CD4-positive, CD25-positive, alpha-beta regulatory T cell (primary cell): ENCODE results near the gene ARID5A. TPM values are rescaled to one million over a fixed set of nuclear protein-coding genes. Genes with fewer than 3 reads are reported as not detected.

Experiments
- ATAC-seq, 2 donors: fragments of 150-1000 bp; cut with Tn5 transposase; one replicate each; pipeline ENCODE4 v1.10.0; 2021; ENCODE audit warnings: low read depth in 2 of 2, moderate number of reproducible peaks in 2 of 2, moderate library complexity in 1 of 2
- DNase-seq, 3 donors: peaks; one replicate each; pipeline versions ENCODE4 v3.0.0 to v3.0.0-alpha.2; 2012 to 2022; ENCODE audit warnings: mixed read lengths in 1 of 3
- H3K27ac ChIP-seq: one replicate; pipeline ENCODE4 v1.7.0; 2013; ENCODE audit warnings: mild to moderate bottlenecking, low read length; ENCODE audit not compliant: insufficient read depth, poor library complexity, severe bottlenecking
- H3K27me3 ChIP-seq: one replicate; pipeline ENCODE4 v1.7.0; 2013; ENCODE audit warnings: low read length; ENCODE audit not compliant: control insufficient read depth, insufficient read depth
- H3K36me3 ChIP-seq: one replicate; pipeline ENCODE4 v1.7.0; 2013; ENCODE audit warnings: mild to moderate bottlenecking, low read length, moderate library complexity; ENCODE audit not compliant: control insufficient read depth, insufficient read depth
- H3K4me1 ChIP-seq: 2 replicates; pipeline ENCODE4 v1.7.0; 2013; ENCODE audit warnings: mild to moderate bottlenecking, low read length; ENCODE audit not compliant: insufficient read depth, control insufficient read depth, poor library complexity, severe bottlenecking
- H3K4me3 ChIP-seq: one replicate; pipeline ENCODE4 v1.7.0; 2013; ENCODE audit warnings: low read depth, mild to moderate bottlenecking, low read length, moderate library complexity
- H3K9me3 ChIP-seq, 2 experiments: 1 replicate in 1 of 2; 2 replicates in 1 of 2; pipeline ENCODE4 v1.7.0; 2013; ENCODE audit warnings: low read length in 2 of 2, mild to moderate bottlenecking in 1 of 2, moderate library complexity in 1 of 2; ENCODE audit not compliant: control insufficient read depth in 2 of 2
- H3K27ac Mint-ChIP-seq, 3 donors: one replicate each; pipeline ENCODE4 v1.8.0; 2020 to 2022; ENCODE audit warnings: mild to moderate bottlenecking in 3 of 3, mixed read lengths in 3 of 3, moderate library complexity in 2 of 3
- H3K27me3 Mint-ChIP-seq: one replicate; pipeline ENCODE4 v1.8.0; 2022; ENCODE audit warnings: mild to moderate bottlenecking, mixed read lengths
- H3K36me3 Mint-ChIP-seq: one replicate; pipeline ENCODE4 v1.8.0; 2020; ENCODE audit warnings: mixed read lengths
- H3K4me1 Mint-ChIP-seq, 4 donors: one replicate each; pipeline ENCODE4 v1.8.0; 2020 to 2022; ENCODE audit warnings: mixed read lengths in 4 of 4, mild to moderate bottlenecking in 1 of 4
- H3K4me3 Mint-ChIP-seq, 4 donors: one replicate each; pipeline ENCODE4 v1.8.0; 2020 to 2022; ENCODE audit warnings: mild to moderate bottlenecking in 4 of 4, mixed read lengths in 4 of 4, moderate library complexity in 3 of 4
- H3K9me3 Mint-ChIP-seq, 7 donors: one replicate each; pipeline ENCODE4 v1.8.0; 2020 to 2022; ENCODE audit warnings: mixed read lengths in 7 of 7, mild to moderate bottlenecking in 3 of 7, moderate library complexity in 2 of 7
- polyA plus RNA-seq, 4 donors: library from polyadenylated mRNA; unstranded; fragments of 300-500 nt; fragmentation: Illumina TruSeq; gene quantifications; one replicate each; pipeline ENCODE4 v1.2.3, GENCODE V29; 2021
- total RNA-seq: library from RNA; stranded (reverse); gene quantifications from one replicate; pipeline ENCODE4 v1.2.3, GENCODE V29; 2022

The ARID5A gene
- total and polyA plus RNA-seq, 5 donors from 2014 or later, result 63.5 to 180 (median 82.1) TPM

DNA sequence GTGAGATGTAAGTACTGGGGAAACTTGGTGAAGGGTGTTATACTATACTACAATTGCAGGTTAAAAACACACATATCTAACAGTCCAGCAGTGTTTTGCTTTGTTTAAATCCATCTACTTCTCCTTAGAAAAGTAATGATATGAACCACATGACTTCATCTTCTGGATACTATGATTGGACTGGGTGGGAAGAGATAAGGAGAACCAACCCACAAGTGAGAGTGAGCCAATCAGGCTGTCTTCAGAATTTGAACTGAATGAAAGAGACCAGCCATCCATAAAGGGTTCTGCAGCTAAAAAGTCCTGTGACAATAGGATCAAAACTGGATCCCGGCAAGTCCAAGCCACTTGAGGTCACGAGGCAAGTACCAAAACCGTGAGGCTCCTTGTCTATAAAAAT is 54.9 kb downstream of the ARID5A start:
- Mint-ChIP-seq H3K4me3 (no peak overlapping the region), H3K4me1 (peaks cover 38 to 52% (median 45%) of the 10 kb centered on the region in 4 donors), H3K27me3 (no peaks in the 10 kb centered on the region), H3K9me3 (no peaks in the 10 kb centered on the region), H3K36me3 (peaks cover 31% of the 10 kb centered on the region), H3K27ac (peak overlapping the region; percentile 3 to 52 (median 48))
- ATAC-seq, result no peak
- Histone ChIP-seq H3K9me3 (no peaks in the 10 kb centered on the region), H3K27ac (no peak overlapping the region), H3K27me3 (no peaks in the 10 kb centered on the region), H3K4me1 (peaks cover 25% of the 10 kb centered on the region), H3K36me3 (peaks cover 18% of the 10 kb centered on the region), H3K4me3 (no peak overlapping the region)
- DNase-seq, result no peak

DNA sequence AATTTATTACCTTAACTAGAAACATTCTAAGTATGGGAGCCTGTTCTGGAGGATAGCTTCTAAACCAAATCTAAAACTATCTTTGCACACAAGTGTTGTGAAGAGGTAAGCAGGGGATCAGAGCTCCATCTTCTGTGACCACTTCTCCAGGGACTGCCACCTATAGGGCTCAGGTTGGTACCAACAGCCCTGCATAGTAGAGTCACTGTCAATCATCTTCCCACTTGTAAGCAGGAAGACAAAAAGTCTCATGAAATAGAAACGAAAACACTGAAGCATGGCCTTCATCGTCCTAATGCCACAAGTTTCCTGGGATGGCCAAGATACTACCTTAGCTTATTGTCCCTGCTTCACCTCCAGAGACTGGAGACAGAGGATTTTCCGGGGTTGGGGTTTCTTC is 57.7 kb downstream of the ARID5A start:
- ATAC-seq, result peak; percentile 25 to 29
- H3K4me3 Mint-ChIP-seq, result peak overlapping the region; percentile 38 to 74 (median 56)
- H3K27ac Mint-ChIP-seq, result peak overlapping the region; percentile 89 to 94 (median 93)
- no peaks in the 10 kb centered on the region for H3K27me3 ChIP-seq
- H3K4me1 Mint-ChIP-seq, result peaks cover 24 to 48% (median 37%) of the 10 kb centered on the region in 4 donors
- H3K9me3 ChIP-seq, result no peaks in the 10 kb centered on the region
- peaks cover 39% of the 10 kb centered on the region for H3K36me3 Mint-ChIP-seq
- DNase-seq, result no peak
- peaks cover 25% of the 10 kb centered on the region for H3K4me1 ChIP-seq
- peaks cover 35% of the 10 kb centered on the region for H3K36me3 ChIP-seq
- H3K4me3 ChIP-seq, result peak overlapping the region; percentile 60
- no peaks in the 10 kb centered on the region for H3K27me3 Mint-ChIP-seq
- H3K9me3 Mint-ChIP-seq, result no peaks in the 10 kb centered on the region
- H3K27ac ChIP-seq, result peak overlapping the region; percentile 73

DNA sequence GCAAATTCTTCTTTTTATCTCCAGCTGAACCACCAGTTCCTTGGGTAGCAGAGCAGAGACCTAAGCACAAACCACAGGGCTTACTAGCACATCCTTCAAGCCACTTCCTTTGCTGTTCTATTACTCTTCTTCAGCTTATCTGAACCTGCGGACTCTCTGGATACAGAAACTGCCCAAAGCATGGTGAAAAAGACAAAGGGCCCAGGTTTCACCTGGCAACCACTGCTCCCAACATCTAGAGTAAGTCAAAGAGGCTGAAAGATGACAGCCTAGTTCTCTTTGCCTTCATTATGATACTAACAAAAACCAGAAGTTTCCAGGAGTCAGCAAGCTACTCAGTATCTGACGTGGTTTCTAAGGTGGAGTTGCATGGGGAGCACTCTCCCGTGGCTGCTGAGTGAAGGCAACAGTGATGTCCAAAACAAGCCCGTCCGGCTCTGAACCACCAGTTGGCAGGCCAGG is 58.2 kb downstream of the ARID5A start:
- Histone ChIP-seq H3K27me3 (no peaks in the 10 kb centered on the region), H3K4me1 (peaks cover 25% of the 10 kb centered on the region), H3K9me3 (no peaks in the 10 kb centered on the region), H3K4me3 (peak overlapping the region; percentile 60), H3K36me3 (peaks cover 37% of the 10 kb centered on the region), H3K27ac (peak overlapping the region; percentile 73)
- Mint-ChIP-seq H3K9me3 (no peaks in the 10 kb centered on the region), H3K27ac (peak overlapping the region; percentile 89 to 94 (median 93)), H3K27me3 (no peaks in the 10 kb centered on the region), H3K4me3 (peak overlapping the region; percentile 38 to 74 (median 56)), H3K4me1 (peaks cover 23 to 46% (median 37%) of the 10 kb centered on the region in 4 donors), H3K36me3 (peaks cover 43% of the 10 kb centered on the region)
- peak in 2 of 3 donors; percentile 36 to 78 for DNase-seq
- peak; percentile 90 for ATAC-seq

DNA sequence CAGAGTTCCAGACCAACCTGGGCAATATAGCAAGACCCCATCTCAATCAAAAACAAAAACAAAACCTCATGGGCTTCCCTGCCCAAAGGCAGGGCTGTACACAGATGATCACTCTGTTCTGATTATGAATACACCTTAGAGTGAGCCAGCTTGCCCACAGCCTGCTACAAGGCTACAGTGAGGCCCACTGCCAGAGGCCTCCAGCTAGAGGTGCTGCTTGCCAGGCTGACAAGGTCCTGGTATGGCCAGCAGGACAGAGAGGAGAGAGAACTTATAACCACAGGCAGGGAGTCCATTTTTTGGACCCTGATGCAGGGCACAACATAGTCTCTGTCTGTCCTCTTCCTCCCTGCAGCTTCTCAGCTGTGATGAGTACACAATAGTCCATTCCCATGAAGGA is 60.0 kb downstream of the ARID5A start:
- peaks cover 28% of the 10 kb centered on the region for H3K4me1 ChIP-seq
- DNase-seq, result no peak
- ATAC-seq, result no peak
- Mint-ChIP-seq H3K4me1 (peaks cover 17 to 55% (median 37%) of the 10 kb centered on the region in 4 donors), H3K27ac (no peak overlapping the region), H3K9me3 (no peaks in the 10 kb centered on the region), H3K27me3 (no peaks in the 10 kb centered on the region), H3K4me3 (no peak overlapping the region), H3K36me3 (peaks cover 52% of the 10 kb centered on the region)
- no peaks in the 10 kb centered on the region for H3K27me3 ChIP-seq
- peaks cover 54% of the 10 kb centered on the region for H3K36me3 ChIP-seq
- H3K9me3 ChIP-seq, result no peaks in the 10 kb centered on the region
- H3K4me3 ChIP-seq, result no peak overlapping the region
- H3K27ac ChIP-seq, result no peak overlapping the region

DNA sequence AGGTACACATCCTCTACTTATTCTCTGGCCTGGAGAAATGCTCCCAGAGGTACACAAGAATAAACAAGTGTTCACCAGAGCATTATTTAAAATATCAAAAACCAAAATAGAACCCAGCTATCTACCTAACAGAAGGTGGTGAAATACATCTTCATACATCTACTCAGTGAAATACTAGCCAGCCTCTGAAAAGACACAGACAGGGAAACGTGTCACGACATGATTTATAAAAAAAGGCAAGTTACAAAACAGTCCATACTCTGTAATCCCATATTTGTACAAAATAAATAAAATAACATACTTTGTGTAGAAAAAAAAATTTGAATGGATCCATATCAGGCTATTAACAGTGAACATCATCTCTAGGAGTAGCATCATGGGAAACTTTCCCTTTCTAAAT is 63.4 kb downstream of the ARID5A start:
- Mint-ChIP-seq H3K27ac (peak overlapping the region in 1 of 3 donors; percentile 75), H3K27me3 (no peaks in the 10 kb centered on the region), H3K4me1 (peaks cover 3 to 27% (median 17%) of the 10 kb centered on the region in 4 donors), H3K9me3 (no peaks in the 10 kb centered on the region), H3K36me3 (peaks cover 55% of the 10 kb centered on the region), H3K4me3 (no peak overlapping the region)
- no peaks in the 10 kb centered on the region for H3K27me3 ChIP-seq
- no peak for DNase-seq
- no peak overlapping the region for H3K4me3 ChIP-seq
- peaks cover 74% of the 10 kb centered on the region for H3K36me3 ChIP-seq
- peaks cover 13% of the 10 kb centered on the region for H3K4me1 ChIP-seq
- ATAC-seq, result no peak
- no peaks in the 10 kb centered on the region for H3K9me3 ChIP-seq
- H3K27ac ChIP-seq, result no peak overlapping the region

- Histone ChIP-seq H3K4me1 (peaks cover 5% of the 10 kb centered on the region), H3K36me3 (peaks cover 78% of the 10 kb centered on the region), H3K4me3 (no peak overlapping the region), H3K27me3 (no peaks in the 10 kb centered on the region), H3K27ac (no peak overlapping the region), H3K9me3 (no peaks in the 10 kb centered on the region)
- Mint-ChIP-seq H3K4me3 (peak overlapping the region in 1 of 4 donors; percentile 63), H3K27me3 (no peaks in the 10 kb centered on the region), H3K9me3 (no peaks in the 10 kb centered on the region), H3K4me1 (peaks cover 0 to 18% (median 12%) of the 10 kb centered on the region in 4 donors), H3K27ac (peak overlapping the region in 2 of 3 donors; percentile 62 to 80), H3K36me3 (peaks cover 67% of the 10 kb centered on the region)
- DNase-seq (peak in 1 of 3 donors; percentile 27), ATAC-seq (no peak)
These were observed 65.1 kb downstream of the ARID5A start for GRCh38 chr2:96601382-96602292.
